NT2/D1 (cell line): ENCODE measurements around the gene TOPAZ1.

Experiments used
- DNase-seq: peaks from one replicate; pipeline ENCODE4 v3.0.0-alpha.2; 2011; ENCODE audit warnings: low read depth, low spot score
- H3K27me3 ChIP-seq: 2 replicates; pipeline ENCODE4 v1.6.0; 2011; ENCODE audit warnings: mild to moderate bottlenecking; ENCODE audit not compliant: insufficient read length, insufficient read depth
- H3K36me3 ChIP-seq: 2 replicates; pipeline ENCODE4 v1.6.1; 2011; ENCODE audit warnings: mild to moderate bottlenecking, low read length, mixed read lengths; ENCODE audit not compliant: insufficient read depth, insufficient read length
- H3K4me1 ChIP-seq: 2 replicates; pipeline ENCODE4 v1.5.1; 2011; ENCODE audit not compliant: insufficient read depth, insufficient read length
- H3K4me3 ChIP-seq: 2 replicates; pipeline ENCODE4 v1.5.1; 2011; ENCODE audit warnings: low read depth; ENCODE audit not compliant: insufficient read length
- H3K9ac ChIP-seq: 2 replicates; pipeline ENCODE4 v1.6.0; 2011; ENCODE audit warnings: low read depth; ENCODE audit not compliant: insufficient read length
- H3K9me3 ChIP-seq: 2 replicates; pipeline ENCODE4 v1.5.1; 2011; ENCODE audit warnings: mild to moderate bottlenecking, low read length; ENCODE audit not compliant: insufficient read depth
- SUZ12 ChIP-seq: IDR thresholded peaks from 2 replicates; pipeline ENCODE4 v1.6.1; 2011; ENCODE audit not compliant: insufficient read length, insufficient read depth; ENCODE audit errors: extremely low read depth
- YY1 ChIP-seq: IDR thresholded peaks from 2 replicates; pipeline ENCODE4 v1.6.1; 2011; ENCODE audit not compliant: insufficient read length, insufficient read depth
- ZNF274 ChIP-seq: IDR thresholded peaks from 2 replicates; pipeline ENCODE4 v1.6.1; 2011; ENCODE audit warnings: mild to moderate bottlenecking, low read depth, low read length

TOPAZ1 gene

DNA sequence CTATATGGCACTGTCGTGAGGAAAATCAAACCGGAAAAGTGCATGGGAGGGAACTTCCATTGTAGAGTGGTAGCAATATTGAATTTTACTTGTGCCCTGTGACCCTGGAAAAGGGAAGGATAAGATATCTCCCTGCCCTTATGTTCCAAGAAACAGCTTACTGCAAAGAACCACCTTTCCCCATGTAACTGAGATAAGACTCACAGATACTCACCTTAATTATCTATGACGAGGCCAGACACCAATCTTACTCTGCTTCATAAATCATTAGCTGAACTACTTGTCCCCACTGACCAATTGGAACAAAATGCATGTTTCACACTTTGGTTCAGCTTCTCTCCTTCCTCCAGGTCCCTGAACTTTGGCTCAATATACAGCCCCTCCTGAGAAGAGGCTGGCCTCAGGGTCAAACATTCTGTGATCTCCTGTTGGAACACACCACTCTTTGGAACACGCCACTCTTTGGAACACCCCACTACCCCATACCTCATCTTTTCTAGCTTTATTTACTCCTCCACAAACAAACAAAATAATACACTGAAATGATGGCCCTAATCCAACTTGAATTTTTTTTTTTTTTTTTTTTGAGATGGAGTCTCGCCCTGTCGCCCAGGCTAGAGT lies 6.9 kb upstream of the TOPAZ1 start:
- H3K9ac ChIP-seq = no peak overlapping the region
- H3K4me3 ChIP-seq = no peak overlapping the region
- H3K4me1 ChIP-seq = no peaks in the 10 kb centered on the region
- H3K27me3 ChIP-seq = no peaks in the 10 kb centered on the region
- TF ChIP-seq ZNF274 (no peak), YY1 (no peak), SUZ12 (no peak)
- H3K9me3 ChIP-seq = no peaks in the 10 kb centered on the region
- no peaks in the 10 kb centered on the region for H3K36me3 ChIP-seq
- no peak for DNase-seq

DNA sequence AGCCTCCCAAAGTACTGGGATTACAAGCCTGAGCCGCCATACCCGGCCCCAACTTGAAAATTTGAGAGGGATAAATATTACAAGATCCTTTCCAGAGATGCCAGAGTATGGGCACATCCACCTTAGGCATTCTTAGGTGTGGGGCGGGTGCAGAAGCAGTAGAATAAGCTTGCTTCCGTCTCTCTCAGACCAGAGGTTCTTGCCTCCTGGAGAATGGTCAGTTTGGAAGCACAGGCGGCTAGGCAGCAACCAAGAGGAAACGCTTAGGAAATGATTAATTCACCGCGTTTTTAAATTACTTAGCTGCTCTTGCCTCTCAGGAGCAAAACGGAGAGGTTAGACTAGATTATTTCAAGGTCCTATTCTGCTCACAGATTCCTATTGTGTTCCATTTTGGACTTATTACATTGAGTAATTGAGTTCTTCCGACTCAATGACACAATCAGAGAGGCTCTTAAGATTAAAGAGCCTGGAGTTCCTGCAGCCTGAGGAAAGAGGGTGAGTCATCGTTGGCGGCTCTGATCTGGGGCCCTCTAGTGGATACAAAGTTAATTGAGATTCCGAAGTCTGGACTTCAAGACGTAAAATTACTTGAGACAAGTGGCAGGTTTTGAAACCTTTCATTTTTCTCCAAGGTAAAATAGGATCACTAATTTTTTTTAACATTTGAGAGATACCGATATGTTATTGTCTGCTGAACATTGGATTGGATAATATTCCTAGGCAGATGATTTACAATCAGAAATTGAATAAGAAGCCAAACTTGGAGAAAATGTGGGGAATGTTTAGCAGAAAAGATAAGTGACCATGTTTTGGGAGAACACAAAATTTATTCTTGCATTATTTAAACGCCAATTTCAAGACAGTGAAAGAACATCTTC lies 5.8 kb upstream of the TOPAZ1 start:
- no peak overlapping the region for H3K9ac ChIP-seq
- H3K27me3 ChIP-seq = peaks cover 2% of the 10 kb centered on the region
- no peaks in the 10 kb centered on the region for H3K4me1 ChIP-seq
- DNase-seq = peak; percentile 77
- TF ChIP-seq SUZ12 (no peak), YY1 (no peak), ZNF274 (no peak)
- no peak overlapping the region for H3K4me3 ChIP-seq
- H3K9me3 ChIP-seq = no peaks in the 10 kb centered on the region
- H3K36me3 ChIP-seq = no peaks in the 10 kb centered on the region

DNA sequence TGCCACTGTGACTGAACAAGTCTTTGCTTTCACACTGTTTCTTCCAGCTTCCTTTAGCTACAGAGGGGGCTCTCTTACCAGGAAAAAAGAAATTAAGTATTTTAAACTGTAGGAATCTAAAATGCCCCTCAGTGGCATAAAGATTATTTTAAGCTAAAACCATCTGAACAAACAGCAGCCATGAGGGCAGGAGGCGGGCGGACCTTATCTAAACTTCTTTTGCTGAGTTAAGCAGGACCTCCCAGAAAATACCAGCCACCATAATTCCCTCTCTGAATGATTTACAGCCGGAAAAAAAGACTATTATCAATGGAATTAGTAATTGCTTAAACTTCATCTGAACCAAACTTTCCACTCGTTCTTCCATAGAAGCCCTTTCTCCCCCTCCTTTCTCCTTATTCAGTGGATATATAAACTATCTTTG lies 5.2 kb upstream of the TOPAZ1 start:
- no peak overlapping the region for H3K4me3 ChIP-seq
- H3K9ac ChIP-seq = no peak overlapping the region
- peaks cover 2% of the 10 kb centered on the region for H3K27me3 ChIP-seq
- no peaks in the 10 kb centered on the region for H3K36me3 ChIP-seq
- no peaks in the 10 kb centered on the region for H3K9me3 ChIP-seq
- TF ChIP-seq ZNF274 (no peak), SUZ12 (no peak), YY1 (no peak)
- no peaks in the 10 kb centered on the region for H3K4me1 ChIP-seq
- no peak for DNase-seq

DNA sequence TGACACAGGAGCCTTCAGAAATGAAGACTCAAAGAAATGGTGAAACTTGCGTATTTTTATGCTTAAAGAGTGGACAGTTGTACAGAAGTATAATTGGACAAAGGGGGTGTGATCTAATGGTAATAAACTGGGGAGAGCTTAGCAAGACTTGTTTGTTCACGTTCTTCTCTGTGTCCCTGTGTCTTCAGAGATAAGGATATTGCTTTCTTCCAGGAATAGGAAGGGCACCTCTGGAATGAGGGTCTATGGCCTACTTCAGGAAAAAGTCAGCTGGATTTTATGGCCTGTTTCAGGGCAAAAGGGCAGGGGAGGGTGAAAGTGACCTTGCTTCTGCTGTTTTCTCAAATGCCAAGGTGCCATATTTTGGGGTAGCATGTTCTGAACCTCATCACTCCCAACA lies 4.5 kb upstream of the TOPAZ1 start:
- Histone ChIP-seq H3K9me3 (no peaks in the 10 kb centered on the region), H3K4me3 (no peak overlapping the region), H3K27me3 (peaks cover 2% of the 10 kb centered on the region), H3K4me1 (no peaks in the 10 kb centered on the region), H3K9ac (no peak overlapping the region), H3K36me3 (no peaks in the 10 kb centered on the region)
- DNase-seq = no peak
- no peak for TF ChIP-seq ZNF274
- TF ChIP-seq YY1 = no peak
- TF ChIP-seq SUZ12 = no peak

DNA sequence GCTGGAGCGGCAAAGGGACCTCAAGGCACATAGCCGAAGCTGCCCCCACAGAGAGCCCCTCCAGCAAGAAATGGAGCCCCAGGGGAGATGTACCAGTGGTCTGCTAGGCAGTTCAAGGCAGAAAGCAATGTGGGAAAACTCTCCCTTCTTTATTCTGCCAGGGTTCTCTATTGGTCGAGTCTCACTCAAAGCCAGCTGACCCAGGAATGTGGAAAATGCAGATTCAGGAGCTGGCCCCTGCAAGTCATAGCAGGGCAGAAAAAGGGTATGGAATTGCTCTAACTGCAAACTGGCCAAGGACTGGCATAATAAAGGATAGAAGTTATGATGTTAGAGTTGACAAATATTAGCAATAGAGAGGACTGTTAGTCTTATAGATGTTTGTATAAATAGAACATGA lies 4.0 kb upstream of the TOPAZ1 start:
- no peak overlapping the region for H3K4me3 ChIP-seq
- TF ChIP-seq SUZ12 (no peak), ZNF274 (no peak), YY1 (no peak)
- peak; percentile 15 for DNase-seq
- H3K27me3 ChIP-seq = peaks cover 2% of the 10 kb centered on the region
- H3K9me3 ChIP-seq = no peaks in the 10 kb centered on the region
- H3K36me3 ChIP-seq = no peaks in the 10 kb centered on the region
- no peaks in the 10 kb centered on the region for H3K4me1 ChIP-seq
- no peak overlapping the region for H3K9ac ChIP-seq

DNA sequence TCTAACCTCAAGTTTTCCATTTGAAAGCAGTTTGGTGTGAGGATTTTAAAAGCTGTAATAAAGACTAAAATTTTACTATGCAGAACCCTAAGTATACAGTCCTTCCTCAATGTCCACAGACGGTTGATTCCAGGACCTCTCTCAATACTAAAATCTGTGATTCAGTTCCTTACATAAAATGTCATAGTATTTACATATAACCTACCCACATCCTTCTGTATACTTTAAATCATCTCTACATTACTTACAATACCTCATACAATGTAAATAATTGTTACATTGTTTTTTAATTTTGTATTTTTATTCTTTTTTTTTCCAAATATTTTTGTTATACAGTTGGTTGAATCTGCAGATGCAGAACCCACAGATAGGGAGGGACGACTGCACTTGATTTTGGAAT lies 2.8 kb upstream of the TOPAZ1 start:
- no peak for DNase-seq
- no peak overlapping the region for H3K4me3 ChIP-seq
- no peak for TF ChIP-seq YY1
- no peak overlapping the region for H3K9ac ChIP-seq
- H3K36me3 ChIP-seq = no peaks in the 10 kb centered on the region
- peaks cover 2% of the 10 kb centered on the region for H3K27me3 ChIP-seq
- no peaks in the 10 kb centered on the region for H3K4me1 ChIP-seq
- H3K9me3 ChIP-seq = no peaks in the 10 kb centered on the region

DNA sequence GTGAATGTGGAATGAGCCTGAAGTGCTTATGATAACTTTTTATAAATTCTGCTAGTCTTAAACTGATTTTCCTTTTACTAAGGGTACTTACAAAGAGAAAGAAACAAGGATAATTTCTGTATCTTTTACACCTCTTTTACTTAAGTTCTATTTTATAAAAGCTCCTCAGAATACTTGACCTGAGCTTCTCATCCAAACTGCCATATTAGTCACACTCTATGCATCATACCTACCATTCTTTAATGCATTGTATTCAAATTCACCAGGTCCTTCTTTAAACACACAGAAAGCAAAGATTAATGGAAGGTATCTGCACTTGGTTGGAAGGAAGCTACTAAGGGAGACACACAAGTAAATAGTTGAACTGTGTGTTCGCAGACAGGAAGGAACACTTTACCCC lies 1.6 kb upstream of the TOPAZ1 start:
- no peaks in the 10 kb centered on the region for H3K4me1 ChIP-seq

More for the DNA sequence above, 1.6 kb upstream of the TOPAZ1 start:
- Histone ChIP-seq H3K27me3 (peaks cover 2% of the 10 kb centered on the region), H3K4me3 (no peak overlapping the region), H3K9me3 (no peaks in the 10 kb centered on the region), H3K9ac (no peak overlapping the region), H3K36me3 (no peaks in the 10 kb centered on the region)
- TF ChIP-seq SUZ12 (no peak), YY1 (no peak), ZNF274 (no peak)
- no peak for DNase-seq
